GM18907 (cell line): Measurements from ENCODE around the gene AP3S1.
A peak's percentile ranks its signal among the peaks of the same experiment; 100 is the strongest.

Experiments
- ATAC-seq: cut with Tn5 transposase; IDR thresholded peaks from one replicate; pipeline ENCODE4 v1.9.1; 2021; ENCODE audit warnings: mild to moderate bottlenecking, moderate library complexity; ENCODE audit not compliant: unreplicated experiment

Gene AP3S1

DNA sequence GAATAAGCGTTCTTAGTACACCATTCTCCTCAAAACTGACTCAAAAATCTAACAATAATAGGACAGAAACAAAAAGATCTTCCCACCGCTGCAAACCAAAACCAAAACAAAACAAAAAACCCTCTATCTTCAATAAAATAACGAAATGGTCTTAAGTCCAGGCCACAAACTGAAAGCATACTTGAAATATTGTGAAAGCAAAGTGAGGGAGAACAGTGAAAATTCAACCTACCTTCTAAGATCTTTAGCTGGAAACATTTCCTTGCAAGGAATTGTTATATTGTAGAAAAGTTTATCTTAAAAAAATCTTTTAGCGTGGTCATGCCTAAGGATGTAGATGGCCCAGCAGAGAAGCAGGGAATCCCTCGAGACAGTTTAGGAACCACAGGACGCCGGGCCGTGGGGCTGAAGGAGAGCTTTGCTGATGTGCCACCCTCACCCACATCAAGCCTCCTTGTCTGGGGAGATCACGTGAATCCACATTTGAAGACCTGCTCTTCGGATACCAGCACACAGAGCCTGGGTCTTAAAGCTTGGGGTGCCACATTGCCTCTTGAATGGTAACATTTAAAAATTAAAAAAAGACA lies 92.7 kb downstream of the AP3S1 start:
- no peak for ATAC-seq

DNA sequence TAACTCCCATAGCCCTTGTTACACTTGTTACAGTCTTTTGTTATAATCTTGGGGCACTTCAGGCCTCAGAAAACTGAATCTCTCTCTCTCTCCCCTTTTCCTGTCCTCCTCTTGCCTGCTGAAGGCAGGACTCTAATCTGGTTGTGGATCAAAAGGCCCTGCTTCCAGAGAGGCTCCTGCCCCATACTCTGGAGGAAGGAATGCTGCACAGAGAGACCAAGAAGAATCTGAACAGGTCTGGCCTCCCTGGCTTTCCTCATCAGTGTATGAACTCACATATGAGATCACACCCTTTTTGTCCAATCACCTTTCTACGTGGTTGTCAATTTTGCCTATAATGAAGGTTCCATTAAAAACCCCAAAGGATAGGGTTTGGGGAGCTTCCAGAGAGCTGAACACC lies 94.3 kb downstream of the AP3S1 start:
- ATAC-seq: no peak

DNA sequence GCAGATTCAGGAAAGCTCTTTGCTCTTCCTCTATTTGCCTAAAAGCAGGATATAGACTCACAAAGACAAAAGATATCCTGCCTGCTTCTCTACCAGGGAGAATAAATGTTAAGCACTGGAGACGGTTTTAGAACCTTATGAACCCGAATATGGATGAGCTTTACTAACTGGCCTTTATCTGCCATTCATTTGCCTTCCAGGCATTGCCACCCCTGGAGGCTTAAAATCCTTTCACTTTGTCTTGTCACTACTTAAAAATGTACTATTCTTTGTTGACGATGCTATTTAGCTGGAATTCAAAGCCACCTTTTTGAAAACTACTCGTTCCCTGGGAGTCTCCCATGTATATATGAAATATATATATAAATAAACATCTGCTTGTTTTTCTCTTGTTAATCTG lies 97.3 kb downstream of the AP3S1 start:
- ATAC-seq: no peak

DNA sequence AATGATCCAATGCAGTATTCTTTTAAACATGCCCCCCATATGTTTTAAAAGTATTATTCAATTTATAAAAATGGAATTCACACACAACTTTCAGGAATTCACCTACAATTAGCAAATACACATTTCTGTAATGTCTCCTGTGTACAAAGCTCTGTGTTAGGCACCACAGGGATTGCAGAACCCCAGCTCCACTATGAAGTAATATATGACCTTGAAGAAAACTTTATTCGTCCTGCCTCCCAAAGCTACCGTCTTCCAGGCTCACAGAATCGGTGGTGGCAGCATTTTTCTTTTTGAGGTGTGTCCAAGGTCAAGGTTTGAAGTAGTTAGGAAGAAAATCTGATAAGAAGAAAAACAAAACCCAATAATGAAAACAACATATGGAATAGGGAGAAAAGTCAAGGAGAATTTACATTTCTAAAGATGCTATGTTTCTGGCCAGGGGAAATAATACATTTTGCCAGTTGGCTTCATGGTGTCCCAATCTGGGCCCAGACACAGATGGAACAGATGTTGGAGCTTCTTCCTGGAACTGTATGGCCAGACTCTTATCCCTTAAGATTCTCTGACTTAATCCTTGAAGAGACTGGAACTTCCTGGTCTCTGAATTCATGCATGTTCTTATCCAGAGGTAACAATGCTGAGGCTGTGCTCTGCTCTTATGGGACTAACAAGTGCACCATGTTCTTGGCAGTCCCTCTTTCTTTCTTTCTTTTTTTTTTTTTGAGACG lies 98.5 kb downstream of the AP3S1 start:
- no peak for ATAC-seq

DNA sequence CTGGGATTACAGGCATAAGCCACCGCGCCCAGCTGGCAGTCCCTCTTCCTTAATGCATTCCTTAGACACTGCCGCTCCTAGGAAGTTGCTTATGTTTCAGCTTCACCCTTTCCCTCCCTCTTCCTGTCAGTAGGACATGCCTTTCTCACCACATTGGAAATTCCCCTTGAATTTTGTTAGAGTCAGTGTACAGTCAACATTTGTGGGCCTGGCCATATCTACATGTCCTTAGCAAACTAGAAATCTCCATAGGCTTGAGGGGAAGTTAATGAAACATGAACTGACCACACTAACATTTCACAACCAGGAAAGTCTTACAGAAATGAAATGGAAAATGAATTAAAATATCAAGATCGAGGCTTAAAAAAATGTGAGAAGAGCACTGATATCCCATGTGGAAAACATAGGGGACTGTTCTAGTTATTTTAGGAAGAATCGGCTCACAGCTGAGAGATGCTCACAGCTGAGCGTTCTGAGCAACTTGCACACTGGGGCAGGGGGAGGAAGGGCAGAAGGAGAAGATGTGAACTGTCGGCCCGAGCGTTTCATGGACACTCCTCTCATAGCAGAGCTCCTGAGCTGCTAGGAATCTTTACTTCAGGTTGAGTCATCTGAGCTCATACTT lies 99.4 kb downstream of the AP3S1 start:
- no peak for ATAC-seq

DNA sequence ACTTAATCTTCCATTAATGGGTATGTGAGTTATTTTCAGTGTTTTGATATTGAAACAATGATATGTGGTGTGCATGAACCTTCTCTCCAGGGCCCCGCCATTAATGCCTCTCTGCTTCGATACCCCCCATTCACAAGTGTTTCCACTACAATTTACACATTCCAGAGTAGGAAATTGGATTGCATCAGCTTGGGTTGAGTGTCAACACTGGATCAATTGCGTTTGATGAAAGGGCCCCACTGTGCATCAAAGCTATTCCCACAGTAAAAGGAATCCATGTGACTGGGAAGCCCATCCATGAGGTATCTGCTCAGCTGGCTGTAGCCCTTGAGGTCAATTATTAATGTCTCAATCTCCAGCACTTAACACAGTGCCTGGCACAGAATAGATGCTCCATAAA lies 102.8 kb downstream of the AP3S1 start:
- no peak for ATAC-seq

DNA sequence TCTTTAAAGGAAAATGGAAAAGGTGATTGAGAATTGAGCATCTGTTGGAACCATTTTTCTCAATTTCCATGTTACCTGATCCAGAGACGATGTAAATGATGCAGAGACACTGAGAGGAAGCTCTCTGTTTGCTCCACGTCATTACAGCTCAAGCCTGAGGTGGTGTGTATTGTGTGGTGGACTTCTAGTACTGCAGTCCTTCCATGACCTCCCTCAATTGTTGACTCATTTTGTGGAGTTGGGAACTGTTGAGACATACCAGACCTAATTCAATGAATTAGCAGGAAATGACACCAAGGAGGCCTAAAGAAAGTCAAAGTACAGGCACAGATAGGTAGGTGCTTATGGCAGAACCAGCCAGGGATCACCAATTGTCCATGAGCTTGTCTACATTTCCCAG lies 104.9 kb downstream of the AP3S1 start:
- no peak for ATAC-seq

DNA sequence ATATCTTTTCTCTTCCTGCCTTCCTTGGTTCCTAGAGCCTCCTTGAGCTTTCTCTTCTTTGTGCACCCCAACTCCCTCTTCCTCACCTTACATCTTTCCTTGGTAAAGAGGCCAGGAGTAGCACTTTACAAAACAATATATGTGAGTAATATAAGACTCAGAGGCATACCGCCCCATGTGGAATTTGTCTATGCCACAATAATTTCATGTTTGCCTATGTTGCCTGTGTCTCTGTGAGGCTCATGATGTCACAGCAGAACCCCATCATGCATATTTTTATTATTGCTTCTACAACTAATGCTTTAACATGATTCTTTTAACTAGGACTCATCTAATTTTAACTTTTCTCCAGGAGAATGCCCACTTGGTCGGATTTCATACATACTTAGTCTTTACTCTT lies 105.5 kb downstream of the AP3S1 start:
- no peak for ATAC-seq

DNA sequence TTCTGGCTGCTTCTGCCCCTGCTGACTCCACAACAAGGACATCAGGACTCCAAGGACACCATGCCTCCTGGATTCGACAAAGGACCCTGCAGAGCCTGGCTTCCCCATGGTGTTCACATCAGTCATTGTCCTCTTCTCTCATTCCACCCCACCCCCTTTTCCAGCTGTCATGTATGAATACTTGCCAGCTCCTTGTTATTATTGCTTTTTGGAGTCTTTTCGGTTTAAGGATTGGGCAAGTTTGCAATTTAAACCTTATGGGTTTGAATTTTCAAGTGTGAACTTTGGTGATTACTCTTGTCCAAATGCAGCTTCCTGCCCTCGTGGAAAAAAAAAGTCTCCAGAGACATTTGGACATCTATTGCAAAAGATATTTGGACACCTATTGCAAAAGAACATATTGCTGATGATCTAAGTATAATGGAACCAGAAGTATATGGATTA lies 106.4 kb downstream of the AP3S1 start:
- no peak for ATAC-seq

DNA sequence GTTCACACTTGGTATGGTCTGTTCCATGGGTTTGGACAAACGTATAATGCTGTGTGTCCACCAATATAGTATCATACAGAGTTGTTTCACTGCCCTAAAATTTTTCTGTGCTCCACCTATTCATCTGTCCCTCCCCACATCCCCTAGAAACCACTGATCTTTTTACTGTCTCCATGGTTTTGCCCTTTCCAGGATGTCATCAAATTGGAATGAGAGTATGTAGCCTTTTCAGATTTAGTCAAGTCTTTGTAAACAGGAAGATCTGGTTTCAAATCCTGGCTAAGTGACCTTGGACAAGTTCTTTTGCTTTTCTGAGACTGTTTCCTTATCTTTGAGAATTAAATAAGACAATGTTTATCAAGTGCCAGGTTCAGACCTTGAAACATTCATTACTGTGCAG lies 107.4 kb downstream of the AP3S1 start:
- no peak for ATAC-seq

DNA sequence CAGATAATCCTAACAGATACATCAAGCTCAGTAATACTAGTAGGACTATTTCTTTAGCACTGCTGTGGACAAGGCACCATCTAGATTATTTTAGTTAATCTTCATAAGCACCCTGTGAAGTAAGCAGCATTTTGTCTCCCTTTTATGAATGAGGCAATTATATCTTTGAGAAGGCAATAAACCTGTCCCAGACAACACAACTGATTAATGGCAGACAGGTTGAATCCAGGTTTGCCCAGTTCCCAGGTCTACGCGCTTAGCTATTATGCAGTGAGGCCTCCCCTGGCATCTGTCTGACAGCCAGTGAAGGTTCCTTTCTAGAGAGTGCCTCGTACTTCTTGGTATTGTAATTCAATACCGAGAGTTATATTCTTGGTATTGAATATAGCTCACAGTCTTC lies 110.9 kb downstream of the AP3S1 start:
- no peak for ATAC-seq

DNA sequence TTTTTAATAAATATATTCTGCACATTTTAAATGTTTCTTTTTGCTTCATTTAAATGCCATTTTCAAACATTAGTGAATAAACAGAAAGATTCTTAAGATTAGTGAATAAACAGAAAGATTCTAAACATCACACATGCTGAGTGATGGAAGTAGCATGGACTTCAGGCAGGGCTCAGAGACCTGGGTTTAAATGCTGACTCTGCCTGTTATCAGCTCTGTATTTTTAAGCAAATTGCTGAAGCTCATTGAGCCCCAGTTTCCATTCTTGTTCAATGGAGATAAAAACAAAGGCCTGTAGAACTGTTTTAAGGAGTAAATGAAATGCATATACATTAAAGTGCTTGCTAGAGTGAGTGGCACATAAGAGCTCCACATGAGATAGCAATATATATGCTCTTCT lies 112.4 kb downstream of the AP3S1 start:
- no peak for ATAC-seq

DNA sequence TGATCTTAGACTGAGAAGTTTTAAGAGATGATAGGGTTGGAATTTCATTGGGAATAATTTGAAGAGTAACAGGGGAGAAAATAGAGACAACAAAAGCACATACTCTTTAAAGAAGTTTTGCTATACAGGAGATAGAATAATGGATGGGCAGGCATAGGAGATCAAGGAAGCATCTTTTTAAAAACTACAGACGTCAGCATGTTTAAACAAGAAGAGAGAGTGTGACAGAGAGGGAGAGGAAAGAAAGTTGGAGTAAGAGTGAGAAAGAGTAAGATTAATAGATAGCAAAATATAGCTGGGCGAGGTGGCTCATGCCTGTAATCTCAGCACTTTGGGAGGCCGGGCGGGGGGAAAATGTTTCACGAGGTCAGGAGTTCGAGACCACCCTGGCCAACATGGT lies 115.2 kb downstream of the AP3S1 start:
- no peak for ATAC-seq

DNA sequence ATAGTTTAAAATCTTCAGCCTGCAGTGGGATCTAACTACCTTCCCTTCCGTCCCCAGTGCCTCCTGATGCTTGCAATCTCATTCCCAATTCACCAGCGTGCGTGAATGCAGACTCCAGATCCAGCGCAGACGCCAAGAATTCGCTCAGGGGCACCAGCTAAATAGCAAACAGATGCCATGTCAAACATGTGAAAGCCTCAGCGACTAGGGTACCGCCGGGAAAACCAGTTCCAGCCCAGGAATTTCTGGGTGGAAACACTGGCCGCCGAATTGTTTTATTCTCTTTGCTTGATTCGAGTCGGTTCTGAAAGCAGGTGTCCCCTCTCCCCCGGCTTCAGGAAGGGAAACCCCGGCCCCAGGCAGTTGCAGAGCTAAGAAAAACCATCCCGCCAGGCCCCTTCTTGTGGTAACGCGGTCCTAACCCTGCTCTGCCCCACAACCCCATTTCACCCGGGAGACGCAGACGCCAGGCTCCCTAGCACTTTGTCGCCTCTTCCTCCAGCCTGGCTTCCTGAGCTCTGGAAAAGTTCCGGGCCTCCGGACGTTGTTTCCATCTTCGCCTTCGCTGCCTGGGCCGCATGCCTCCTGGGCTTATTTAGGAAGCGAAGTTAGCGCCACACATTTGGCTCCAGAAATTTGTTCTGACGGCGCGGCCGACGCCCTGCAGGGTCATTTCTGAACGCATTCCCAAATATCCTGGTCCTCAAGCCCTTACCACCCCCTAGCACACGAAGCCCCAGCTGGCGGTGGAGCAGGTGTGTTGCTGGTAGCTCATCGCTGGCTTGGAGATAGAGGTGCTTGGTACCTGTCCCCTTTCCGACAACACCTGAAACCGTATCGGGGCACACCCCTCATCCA lies 119.9 kb downstream of the AP3S1 start:
- ATAC-seq: no peak

DNA sequence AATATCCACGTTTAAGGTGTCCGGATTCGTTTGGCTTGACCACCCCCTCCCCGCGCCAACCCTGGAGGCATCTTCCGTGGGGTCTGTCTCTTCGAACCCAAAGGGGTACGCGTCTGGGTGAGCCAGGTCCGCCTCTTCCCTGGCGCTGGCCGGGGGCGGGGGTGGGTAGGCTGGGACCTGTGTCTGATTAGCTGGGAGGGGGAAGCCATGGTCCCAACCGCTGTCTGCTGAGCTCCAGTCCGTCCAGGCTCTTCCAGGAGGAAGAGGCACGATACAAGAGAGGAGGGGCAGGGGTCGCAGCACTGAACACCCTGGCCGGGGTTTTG lies 120.5 kb downstream of the AP3S1 start, which contains the start of gene LVRN:
Gene LVRN (plus strand): TSS at position 237 of the 326 bp plus-strand sequence. CDS start 143 bp downstream, outside the sequence.
- ATAC-seq: peak; percentile 9

DNA sequence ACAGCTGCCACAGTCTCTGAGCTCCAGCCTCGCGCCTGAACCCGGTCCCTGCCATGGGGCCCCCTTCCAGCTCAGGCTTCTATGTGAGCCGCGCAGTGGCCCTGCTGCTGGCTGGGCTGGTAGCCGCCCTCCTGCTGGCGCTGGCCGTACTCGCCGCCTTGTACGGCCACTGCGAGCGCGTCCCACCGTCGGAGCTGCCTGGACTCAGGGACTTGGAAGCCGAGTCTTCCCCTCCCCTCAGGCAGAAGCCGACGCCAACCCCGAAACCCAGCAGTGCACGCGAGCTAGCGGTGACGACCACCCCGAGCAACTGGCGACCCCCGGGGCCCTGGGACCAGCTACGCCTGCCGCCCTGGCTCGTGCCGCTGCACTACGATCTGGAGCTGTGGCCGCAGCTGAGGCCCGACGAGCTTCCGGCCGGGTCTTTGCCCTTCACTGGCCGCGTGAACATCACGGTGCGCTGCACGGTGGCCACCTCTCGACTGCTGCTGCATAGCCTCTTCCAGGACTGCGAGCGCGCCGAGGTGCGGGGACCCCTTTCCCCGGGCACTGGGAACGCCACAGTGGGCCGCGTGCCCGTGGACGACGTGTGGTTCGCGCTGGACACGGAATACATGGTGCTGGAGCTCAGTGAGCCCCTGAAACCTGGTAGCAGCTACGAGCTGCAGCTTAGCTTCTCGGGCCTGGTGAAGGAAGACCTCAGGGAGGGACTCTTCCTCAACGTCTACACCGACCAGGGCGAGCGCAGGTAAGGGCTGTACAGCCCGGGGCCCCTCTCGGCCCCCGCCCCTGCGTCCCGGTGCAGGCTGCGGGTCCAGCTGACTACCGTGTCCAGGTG lies 121.0 kb downstream of the AP3S1 start:
- ATAC-seq: peak; percentile 63

DNA sequence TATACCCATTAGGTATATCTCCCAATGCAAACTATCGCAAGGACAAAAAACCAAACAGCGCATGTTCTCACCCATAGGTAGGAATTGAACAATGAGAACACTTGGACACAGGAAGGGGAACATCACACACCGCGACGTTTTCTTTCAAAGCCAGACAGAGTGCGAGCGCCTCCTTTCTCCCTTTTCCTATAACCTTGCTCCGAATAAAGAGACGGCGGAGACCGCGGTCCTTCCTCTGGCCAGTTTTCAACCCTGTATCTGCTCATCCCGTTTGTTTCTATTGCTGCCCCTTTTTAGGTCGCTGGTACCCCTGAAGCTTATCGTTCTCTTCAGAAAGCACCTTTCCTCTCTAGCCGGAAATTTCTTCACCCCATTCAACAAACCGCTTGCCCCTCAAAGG lies 121.8 kb downstream of the AP3S1 start:
- no peak for ATAC-seq
